Liver (tissue), 9 donors: ENCODE measurements around the gene SLC12A5. TPM values are rescaled to one million over a fixed set of nuclear protein-coding genes. Genes with fewer than 3 reads are reported as not detected.

Experiments used
- DNase-seq: peaks from one replicate; pipeline ENCODE4 v3.0.0-alpha.2; 2017; ENCODE audit warnings: low spot score
- H3K27ac ChIP-seq, 2 donors: one replicate each; pipeline ENCODE4 v1.7.0; 2013; ENCODE audit warnings: inconsistent platforms in 2 of 2, low read length in 2 of 2, control low read depth in 1 of 2, low read depth in 1 of 2, mild to moderate bottlenecking in 1 of 2
- H3K27me3 ChIP-seq, 4 donors: one replicate each; pipeline versions ENCODE4 v1.6.1 to v1.7.0; 2013; ENCODE audit warnings: low read length in 3 of 4, inconsistent platforms in 1 of 4, mild to moderate bottlenecking in 1 of 4, moderate library complexity in 1 of 4; ENCODE audit not compliant: control insufficient read depth in 4 of 4, insufficient read depth in 4 of 4
- H3K36me3 ChIP-seq, 4 donors: one replicate each; pipeline versions ENCODE4 v1.6.1 to v1.7.0; 2013; ENCODE audit warnings: low read length in 3 of 4, mild to moderate bottlenecking in 3 of 4, low read depth in 1 of 4, moderate library complexity in 1 of 4; ENCODE audit not compliant: control insufficient read depth in 4 of 4, insufficient read depth in 3 of 4
- H3K4me1 ChIP-seq, 4 donors: one replicate each; pipeline versions ENCODE4 v1.6.1 to v1.7.0; 2013; ENCODE audit warnings: low read length in 3 of 4, mild to moderate bottlenecking in 3 of 4, moderate library complexity in 1 of 4; ENCODE audit not compliant: control insufficient read depth in 4 of 4, insufficient read depth in 4 of 4
- H3K4me3 ChIP-seq, 3 donors: one replicate each; pipeline versions ENCODE4 v1.6.1 to v1.7.0; 2013; ENCODE audit warnings: low read length in 3 of 3, control low read depth in 1 of 3, low read depth in 1 of 3, mild to moderate bottlenecking in 1 of 3
- H3K9ac ChIP-seq, 2 donors: one replicate each; pipeline ENCODE4 v1.7.0; 2013; ENCODE audit warnings: low read length in 2 of 2, mild to moderate bottlenecking in 2 of 2, moderate library complexity in 2 of 2, control low read depth in 1 of 2, low read depth in 1 of 2
- H3K9me3 ChIP-seq, 4 donors: one replicate each; pipeline versions ENCODE4 v1.6.1 to v1.7.0; 2013; ENCODE audit warnings: low read length in 3 of 4; ENCODE audit not compliant: control insufficient read depth in 4 of 4
- CTCF ChIP-seq: fragments of 150-350 bp; IDR thresholded peaks from 2 replicates; pipeline ENCODE4 v1.5.1; 2017; ENCODE audit warnings: improper control_type of control experiment, low read depth, low read length; ENCODE audit not compliant: missing input control
- FOXA1 ChIP-seq: IDR thresholded peaks from 2 replicates; pipeline ENCODE4 v1.6.1; 2016; ENCODE audit warnings: antibody characterized with exemption
- FOXA2 ChIP-seq: IDR thresholded peaks from 2 replicates; pipeline ENCODE4 v1.6.1; 2016; ENCODE audit warnings: antibody characterized with exemption
- HNF4A ChIP-seq, 2 donors: conservative IDR thresholded peaks; 2 replicates each; pipeline ENCODE4 v1.6.1; 2016; ENCODE audit warnings: antibody characterized with exemption in 2 of 2, mild to moderate bottlenecking in 2 of 2
- JUND ChIP-seq, 2 donors: IDR thresholded peaks; 2 replicates each; pipeline ENCODE4 v1.6.1; 2016; ENCODE audit warnings: antibody characterized with exemption in 2 of 2
- NR2F2 ChIP-seq: IDR thresholded peaks from 2 replicates; pipeline ENCODE4 v1.6.1; 2016; ENCODE audit warnings: antibody characterized with exemption
- RXRA ChIP-seq, 2 donors: IDR thresholded peaks; 2 replicates each; pipeline ENCODE4 v1.6.1; 2017 to 2018; ENCODE audit warnings: antibody characterized with exemption in 2 of 2, mild to moderate bottlenecking in 1 of 2
- TAF1 ChIP-seq: conservative IDR thresholded peaks from 2 replicates; pipeline ENCODE4 v1.6.1; 2016; ENCODE audit warnings: antibody characterized with exemption, mild to moderate bottlenecking
- YY1 ChIP-seq: IDR thresholded peaks from 2 replicates; pipeline ENCODE4 v1.6.1; 2016; ENCODE audit warnings: antibody characterized with exemption, mild to moderate bottlenecking
- WGBS: extraction: QIAGEN DNeasy Blood & Tissue Kit; methylation state at CpG from one replicate; pipeline ENCODE4 v1.1.7; 2013; 5-methylcytosine and 5-hydroxymethylcytosine counted together
- polyA plus RNA-seq, 2 donors: library from polyadenylated mRNA; stranded (reverse) in 1 of 2; unstranded in 1 of 2; fragments of 200-250 nt in 1 of 2; fragments of >200 nt in 1 of 2; fragmentation: Nextera tagmentation in 1 of 2; extraction: Ambion mirVana in 1 of 2; gene quantifications; one replicate each; pipeline versions ENCODE4 v1.2.1 to v1.2.3, GENCODE V29; 2013 to 2015
- total RNA-seq, 2 donors: library from RNA; depleted of rRNA; stranded (reverse); fragments of >200 nt; gene quantifications; one replicate each; pipeline ENCODE4 v1.2.3, GENCODE V29; 2014
- TF ChIP-seq, protein P1 (sequence below): IDR thresholded peaks from 2 replicates; pipeline ENCODE4 v1.6.1; 2016; ENCODE audit warnings: antibody characterized with exemption, mild to moderate bottlenecking
- TF ChIP-seq, protein P2 (sequence below): IDR thresholded peaks from 2 replicates; pipeline ENCODE4 v1.6.1; 2016; ENCODE audit warnings: antibody characterized with exemption
- TF ChIP-seq, protein P3 (sequence below): IDR thresholded peaks from 2 replicates; pipeline ENCODE4 v1.6.1; 2016; ENCODE audit warnings: antibody characterized with exemption
- donor health status: healthy.
- donor health status: healthy.
- donor health status: healthy.
- donor health status: healthy.
- donor health status: healthy.

The SLC12A5 gene
- total and polyA plus RNA-seq, 4 donors = 0.33 to 1.5 TPM; not detected in 2

DNA sequence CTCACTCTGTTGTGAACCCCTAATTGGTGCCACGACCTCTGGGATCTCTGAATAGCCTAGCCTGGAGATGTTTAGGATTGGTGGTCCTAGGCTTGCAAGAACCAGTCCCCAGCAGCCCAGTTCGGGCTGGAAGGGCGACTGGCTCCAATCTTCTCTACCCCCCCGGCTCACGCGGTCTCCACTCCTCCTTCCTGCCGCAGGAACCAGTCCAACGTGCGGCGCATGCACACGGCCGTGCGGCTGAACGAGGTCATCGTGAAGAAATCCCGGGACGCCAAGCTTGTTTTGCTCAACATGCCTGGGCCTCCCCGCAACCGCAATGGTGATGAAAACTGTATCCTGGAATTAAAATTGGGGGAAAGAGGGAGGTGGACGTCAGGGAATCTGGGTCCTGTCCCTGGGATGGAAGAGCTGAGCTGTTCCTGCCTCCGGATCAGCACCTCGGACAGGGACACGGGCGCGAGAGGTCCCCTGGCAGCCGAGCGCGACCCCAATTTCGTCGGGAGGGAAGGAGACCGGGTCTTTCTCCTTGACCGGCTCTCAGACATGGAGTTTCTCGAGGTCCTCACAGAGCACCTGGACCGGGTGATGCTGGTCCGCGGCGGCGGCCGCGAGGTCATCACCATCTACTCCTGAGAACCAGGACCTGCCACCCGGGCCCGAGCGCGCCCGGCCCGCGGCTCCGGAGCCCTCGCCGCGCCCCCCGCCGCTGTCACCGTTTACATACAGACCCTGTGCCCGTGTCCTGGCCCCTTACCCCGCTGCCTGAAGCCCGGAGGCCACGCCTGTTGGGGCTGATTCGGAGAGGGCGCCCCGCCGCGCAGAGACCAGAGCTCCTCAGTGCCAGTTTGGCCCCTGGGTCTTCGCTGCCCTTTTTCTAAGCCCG is 28.2 kb downstream of the SLC12A5 start:
- peaks cover 3 to 15% (median 10%) of the 10 kb centered on the region in 4 donors for H3K36me3 ChIP-seq
- no peak overlapping the region for H3K27ac ChIP-seq
- H3K4me3 ChIP-seq = no peak overlapping the region
- TF ChIP-seq, protein P1, sequence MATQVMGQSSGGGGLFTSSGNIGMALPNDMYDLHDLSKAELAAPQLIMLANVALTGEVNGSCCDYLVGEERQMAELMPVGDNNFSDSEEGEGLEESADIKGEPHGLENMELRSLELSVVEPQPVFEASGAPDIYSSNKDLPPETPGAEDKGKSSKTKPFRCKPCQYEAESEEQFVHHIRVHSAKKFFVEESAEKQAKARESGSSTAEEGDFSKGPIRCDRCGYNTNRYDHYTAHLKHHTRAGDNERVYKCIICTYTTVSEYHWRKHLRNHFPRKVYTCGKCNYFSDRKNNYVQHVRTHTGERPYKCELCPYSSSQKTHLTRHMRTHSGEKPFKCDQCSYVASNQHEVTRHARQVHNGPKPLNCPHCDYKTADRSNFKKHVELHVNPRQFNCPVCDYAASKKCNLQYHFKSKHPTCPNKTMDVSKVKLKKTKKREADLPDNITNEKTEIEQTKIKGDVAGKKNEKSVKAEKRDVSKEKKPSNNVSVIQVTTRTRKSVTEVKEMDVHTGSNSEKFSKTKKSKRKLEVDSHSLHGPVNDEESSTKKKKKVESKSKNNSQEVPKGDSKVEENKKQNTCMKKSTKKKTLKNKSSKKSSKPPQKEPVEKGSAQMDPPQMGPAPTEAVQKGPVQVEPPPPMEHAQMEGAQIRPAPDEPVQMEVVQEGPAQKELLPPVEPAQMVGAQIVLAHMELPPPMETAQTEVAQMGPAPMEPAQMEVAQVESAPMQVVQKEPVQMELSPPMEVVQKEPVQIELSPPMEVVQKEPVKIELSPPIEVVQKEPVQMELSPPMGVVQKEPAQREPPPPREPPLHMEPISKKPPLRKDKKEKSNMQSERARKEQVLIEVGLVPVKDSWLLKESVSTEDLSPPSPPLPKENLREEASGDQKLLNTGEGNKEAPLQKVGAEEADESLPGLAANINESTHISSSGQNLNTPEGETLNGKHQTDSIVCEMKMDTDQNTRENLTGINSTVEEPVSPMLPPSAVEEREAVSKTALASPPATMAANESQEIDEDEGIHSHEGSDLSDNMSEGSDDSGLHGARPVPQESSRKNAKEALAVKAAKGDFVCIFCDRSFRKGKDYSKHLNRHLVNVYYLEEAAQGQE = peak; percentile 97
- TF ChIP-seq FOXA2 (no peak), RXRA (IDR thresholded peaks at IDR 0.05) (no peak)
- no peaks in the 10 kb centered on the region for H3K27me3 ChIP-seq
- H3K4me1 ChIP-seq = peaks cover 8 to 21% (median 10%) of the 10 kb centered on the region in 4 donors
- 22% methylated on average over 65 of the region's 65 CpGs for WGBS
- peak; percentile 59 for DNase-seq
- H3K9me3 ChIP-seq = no peaks in the 10 kb centered on the region
- no peak overlapping the region for H3K9ac ChIP-seq

- Histone ChIP-seq H3K9ac (no peak overlapping the region), H3K4me3 (peak overlapping the region in 1 of 3 donors; percentile 9), H3K36me3 (peaks cover 9 to 23% (median 18%) of the 10 kb centered on the region in 4 donors), H3K27ac (no peak overlapping the region), H3K9me3 (no peaks in the 10 kb centered on the region), H3K4me1 (peaks cover 8 to 21% (median 10%) of the 10 kb centered on the region in 4 donors), H3K27me3 (no peaks in the 10 kb centered on the region)
- no peak for DNase-seq
- TF ChIP-seq CTCF (peak; percentile 7), HNF4A (conservative IDR thresholded peaks at IDR 0.05) (no peak)
- 16% methylated on average over 66 of the region's 66 CpGs for WGBS
Measured at GRCh38 chr20:46057856-46058598, 29.0 kb downstream of the SLC12A5 start.

GRCh38 chr20:46058599-46059281 is 29.7 kb downstream of the SLC12A5 start:
- DNase-seq = no peak
- Histone ChIP-seq H3K9ac (no peak overlapping the region), H3K27ac (no peak overlapping the region), H3K9me3 (no peaks in the 10 kb centered on the region), H3K36me3 (peaks cover 11 to 30% (median 25%) of the 10 kb centered on the region in 4 donors), H3K4me3 (no peak overlapping the region), H3K27me3 (no peaks in the 10 kb centered on the region), H3K4me1 (peaks cover 8 to 21% (median 10%) of the 10 kb centered on the region in 4 donors)
- WGBS = 27% methylated on average over 35 of the region's 35 CpGs
- TF ChIP-seq, protein P1 = no peak
- TF ChIP-seq TAF1 (no peak), JUND (IDR thresholded peaks at IDR 0.05) (no peak), FOXA2 (no peak), YY1 (no peak), FOXA1 (no peak), NR2F2 (no peak), RXRA (IDR thresholded peaks at IDR 0.05) (no peak)
- TF ChIP-seq, protein P2, sequence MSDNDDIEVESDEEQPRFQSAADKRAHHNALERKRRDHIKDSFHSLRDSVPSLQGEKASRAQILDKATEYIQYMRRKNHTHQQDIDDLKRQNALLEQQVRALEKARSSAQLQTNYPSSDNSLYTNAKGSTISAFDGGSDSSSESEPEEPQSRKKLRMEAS = no peak
- TF ChIP-seq, protein P3, sequence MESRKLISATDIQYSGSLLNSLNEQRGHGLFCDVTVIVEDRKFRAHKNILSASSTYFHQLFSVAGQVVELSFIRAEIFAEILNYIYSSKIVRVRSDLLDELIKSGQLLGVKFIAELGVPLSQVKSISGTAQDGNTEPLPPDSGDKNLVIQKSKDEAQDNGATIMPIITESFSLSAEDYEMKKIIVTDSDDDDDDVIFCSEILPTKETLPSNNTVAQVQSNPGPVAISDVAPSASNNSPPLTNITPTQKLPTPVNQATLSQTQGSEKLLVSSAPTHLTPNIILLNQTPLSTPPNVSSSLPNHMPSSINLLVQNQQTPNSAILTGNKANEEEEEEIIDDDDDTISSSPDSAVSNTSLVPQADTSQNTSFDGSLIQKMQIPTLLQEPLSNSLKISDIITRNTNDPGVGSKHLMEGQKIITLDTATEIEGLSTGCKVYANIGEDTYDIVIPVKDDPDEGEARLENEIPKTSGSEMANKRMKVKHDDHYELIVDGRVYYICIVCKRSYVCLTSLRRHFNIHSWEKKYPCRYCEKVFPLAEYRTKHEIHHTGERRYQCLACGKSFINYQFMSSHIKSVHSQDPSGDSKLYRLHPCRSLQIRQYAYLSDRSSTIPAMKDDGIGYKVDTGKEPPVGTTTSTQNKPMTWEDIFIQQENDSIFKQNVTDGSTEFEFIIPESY = no peak
